Measurements from ENCODE around the gene ZNF629.

DNA sequence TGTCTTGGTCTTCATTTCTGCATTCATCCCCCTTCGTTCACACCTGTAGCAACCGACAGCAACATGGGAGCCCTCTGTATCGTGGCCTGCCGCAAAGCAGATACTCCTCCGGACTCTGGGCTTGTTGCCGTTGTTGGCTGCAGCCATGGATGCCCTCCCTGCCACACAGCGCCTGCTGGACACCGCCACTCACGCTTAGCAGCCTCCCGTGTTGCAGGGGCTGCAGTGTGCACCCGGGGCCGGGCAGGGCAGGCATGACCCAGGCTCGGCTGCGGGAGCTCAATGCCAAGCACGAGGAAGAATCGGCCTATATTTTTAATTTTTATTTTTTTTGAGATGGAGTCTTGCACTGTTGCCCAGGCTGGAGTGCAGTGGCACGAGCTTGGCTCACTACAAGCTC, 34.9 kb upstream of the ZNF629 start:
- TF ChIP-seq, protein P1, sequence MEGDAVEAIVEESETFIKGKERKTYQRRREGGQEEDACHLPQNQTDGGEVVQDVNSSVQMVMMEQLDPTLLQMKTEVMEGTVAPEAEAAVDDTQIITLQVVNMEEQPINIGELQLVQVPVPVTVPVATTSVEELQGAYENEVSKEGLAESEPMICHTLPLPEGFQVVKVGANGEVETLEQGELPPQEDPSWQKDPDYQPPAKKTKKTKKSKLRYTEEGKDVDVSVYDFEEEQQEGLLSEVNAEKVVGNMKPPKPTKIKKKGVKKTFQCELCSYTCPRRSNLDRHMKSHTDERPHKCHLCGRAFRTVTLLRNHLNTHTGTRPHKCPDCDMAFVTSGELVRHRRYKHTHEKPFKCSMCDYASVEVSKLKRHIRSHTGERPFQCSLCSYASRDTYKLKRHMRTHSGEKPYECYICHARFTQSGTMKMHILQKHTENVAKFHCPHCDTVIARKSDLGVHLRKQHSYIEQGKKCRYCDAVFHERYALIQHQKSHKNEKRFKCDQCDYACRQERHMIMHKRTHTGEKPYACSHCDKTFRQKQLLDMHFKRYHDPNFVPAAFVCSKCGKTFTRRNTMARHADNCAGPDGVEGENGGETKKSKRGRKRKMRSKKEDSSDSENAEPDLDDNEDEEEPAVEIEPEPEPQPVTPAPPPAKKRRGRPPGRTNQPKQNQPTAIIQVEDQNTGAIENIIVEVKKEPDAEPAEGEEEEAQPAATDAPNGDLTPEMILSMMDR (IDR thresholded peaks at IDR 0.05), result no peak
- TF ChIP-seq POLR2A (IDR thresholded peaks at IDR 0.05), result no peak
